NCI-H1092 (cell line): ENCODE measurements around the gene ASIC4.

Experiments used
- DNase-seq: peaks from one replicate; lab custom pipeline; 2025; lab: John Stamatoyannopoulos, UW

ASIC4 gene

GRCh38 chr2:219551441-219552381 lies 37.4 kb downstream of the ASIC4 start:
- DNase-seq: no peak

- DNase-seq: peak; percentile 65
Measured at GRCh38 chr2:219552382-219553167, 38.3 kb downstream of the ASIC4 start.

DNA sequence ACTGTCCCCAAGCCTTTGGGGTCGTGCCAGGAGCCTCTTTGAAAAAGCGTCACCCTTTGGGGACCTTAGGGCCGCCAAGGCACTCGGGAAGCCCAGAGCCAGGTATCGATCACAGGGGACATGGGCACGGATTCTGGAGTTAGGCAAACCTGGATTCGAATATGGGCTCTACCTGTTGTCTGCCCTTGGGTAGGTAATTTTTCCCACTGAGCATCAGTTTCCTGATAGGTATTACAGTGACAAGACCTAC lies 38.8 kb downstream of the ASIC4 start:
- no peak for DNase-seq

DNA sequence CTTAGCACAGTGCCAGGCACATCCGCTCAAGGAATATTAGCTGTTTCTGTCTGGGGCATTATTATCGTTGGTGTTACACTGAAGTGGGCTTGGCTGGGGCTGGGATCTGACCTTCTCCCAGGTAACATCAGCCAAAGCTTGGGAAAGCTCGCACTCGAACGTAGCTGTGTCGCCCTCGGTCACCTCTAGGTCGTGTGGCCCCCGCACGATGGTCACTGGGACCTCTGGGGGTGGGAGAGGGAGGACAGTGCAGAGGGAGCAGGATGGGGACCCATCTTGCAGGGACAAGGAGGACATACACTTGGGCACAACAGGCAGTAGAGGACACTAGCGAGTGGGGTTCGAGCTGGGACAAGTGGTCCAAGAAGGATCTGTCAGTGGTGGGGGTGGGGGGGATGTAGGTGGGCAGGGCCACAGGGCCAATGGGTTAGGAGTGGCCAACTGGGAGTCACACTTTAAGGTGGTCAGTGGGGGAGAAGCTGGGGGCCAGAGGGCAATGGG lies 39.2 kb downstream of the ASIC4 start:
- DNase-seq: no peak

GRCh38 chr2:219554350-219554749 lies 40.1 kb downstream of the ASIC4 start:
- DNase-seq: no peak

- DNase-seq: no peak
Measured at GRCh38 chr2:219555956-219556355, 41.7 kb downstream of the ASIC4 start.

GRCh38 chr2:219556413-219556812 lies 42.1 kb downstream of the ASIC4 start:
- DNase-seq: no peak

DNA sequence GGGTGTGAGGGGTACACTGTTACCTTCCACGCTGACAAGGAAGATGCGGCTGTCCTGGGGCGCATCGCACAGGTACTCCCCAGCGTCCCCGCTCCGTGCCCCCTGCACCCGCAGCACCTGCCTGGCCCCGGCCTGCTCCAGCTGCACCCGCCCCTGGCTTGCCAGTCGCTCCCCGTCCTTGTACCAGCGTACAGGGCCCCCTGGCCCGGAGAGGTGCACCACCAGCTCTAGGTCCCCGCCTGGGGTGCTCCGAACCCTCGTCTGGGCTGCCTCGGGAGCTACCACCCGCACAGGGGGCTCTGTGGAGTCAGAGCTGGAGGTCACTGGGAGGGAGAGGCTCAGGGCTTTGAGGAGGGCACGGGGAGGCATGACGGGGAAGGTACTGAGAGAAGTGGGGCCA lies 43.0 kb downstream of the ASIC4 start:
- no peak for DNase-seq

DNA sequence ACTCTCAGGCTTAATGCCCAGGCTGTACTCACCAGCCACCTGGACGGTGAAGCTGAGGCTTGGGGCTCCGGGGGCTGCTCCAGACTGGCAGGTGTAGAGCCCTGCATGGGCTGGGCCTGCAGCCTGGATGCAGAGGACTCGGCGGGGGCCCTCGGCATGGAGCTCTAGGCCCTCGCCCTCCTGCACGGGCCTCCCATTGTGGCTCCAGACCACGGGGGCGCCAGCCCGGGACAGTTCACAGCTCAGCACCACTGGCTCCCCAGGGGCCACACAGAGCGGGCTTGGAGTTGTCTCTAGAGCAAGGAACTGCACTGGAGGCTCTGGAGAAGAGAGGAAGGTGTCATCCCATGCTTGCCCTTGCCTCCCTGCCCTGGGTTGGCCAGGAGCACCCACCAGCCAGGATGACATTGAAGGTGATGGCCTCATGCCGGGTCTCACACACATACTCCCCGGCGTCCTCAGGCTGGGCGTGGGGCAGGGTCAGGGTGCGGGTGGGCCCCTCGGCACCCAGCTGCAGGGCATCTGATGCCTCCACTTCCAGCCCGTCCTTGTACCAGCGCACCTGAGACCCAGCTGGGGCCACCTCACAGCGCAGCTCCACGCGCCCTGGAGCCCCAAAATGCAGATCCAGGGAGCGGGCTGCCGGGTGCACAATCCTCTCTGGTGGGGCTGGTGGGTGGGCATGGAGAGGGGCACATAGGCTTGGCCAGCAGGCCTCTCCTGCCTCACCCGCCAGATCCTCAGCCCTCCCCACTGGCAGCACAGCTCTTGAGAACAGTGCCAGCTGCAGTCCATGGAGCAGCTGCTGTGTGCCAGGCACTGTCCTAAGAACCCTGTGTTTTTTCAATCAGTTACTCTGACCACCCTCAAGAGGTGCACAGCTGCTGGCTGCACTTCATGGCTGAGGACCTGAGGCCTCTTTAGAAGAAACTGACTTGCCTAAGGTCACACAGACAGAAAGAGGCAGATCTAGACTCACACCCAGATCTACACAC lies 43.8 kb downstream of the ASIC4 start:
- no peak for DNase-seq

GRCh38 chr2:219559156-219559915 lies 45.1 kb downstream of the ASIC4 start:
- no peak for DNase-seq

- no peak for DNase-seq
Measured at GRCh38 chr2:219560037-219560892, 46.0 kb downstream of the ASIC4 start.

DNA sequence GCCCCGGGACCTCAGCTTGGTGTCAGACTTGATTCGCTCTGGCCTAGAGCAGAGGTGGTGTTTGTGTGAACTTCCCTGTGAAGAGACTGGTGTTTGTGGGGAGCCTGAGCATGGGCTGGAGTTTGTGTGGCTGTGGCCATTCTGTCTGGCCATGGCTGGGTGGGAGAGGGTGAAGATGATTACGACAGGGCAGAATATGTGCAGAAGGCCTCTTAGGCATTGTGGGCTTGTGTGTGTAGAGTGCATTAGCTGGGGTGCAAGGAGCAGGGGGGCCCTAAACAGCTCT lies 46.6 kb downstream of the ASIC4 start:
- no peak for DNase-seq

GRCh38 chr2:219561179-219562048 lies 47.1 kb downstream of the ASIC4 start:
- DNase-seq: no peak

DNA sequence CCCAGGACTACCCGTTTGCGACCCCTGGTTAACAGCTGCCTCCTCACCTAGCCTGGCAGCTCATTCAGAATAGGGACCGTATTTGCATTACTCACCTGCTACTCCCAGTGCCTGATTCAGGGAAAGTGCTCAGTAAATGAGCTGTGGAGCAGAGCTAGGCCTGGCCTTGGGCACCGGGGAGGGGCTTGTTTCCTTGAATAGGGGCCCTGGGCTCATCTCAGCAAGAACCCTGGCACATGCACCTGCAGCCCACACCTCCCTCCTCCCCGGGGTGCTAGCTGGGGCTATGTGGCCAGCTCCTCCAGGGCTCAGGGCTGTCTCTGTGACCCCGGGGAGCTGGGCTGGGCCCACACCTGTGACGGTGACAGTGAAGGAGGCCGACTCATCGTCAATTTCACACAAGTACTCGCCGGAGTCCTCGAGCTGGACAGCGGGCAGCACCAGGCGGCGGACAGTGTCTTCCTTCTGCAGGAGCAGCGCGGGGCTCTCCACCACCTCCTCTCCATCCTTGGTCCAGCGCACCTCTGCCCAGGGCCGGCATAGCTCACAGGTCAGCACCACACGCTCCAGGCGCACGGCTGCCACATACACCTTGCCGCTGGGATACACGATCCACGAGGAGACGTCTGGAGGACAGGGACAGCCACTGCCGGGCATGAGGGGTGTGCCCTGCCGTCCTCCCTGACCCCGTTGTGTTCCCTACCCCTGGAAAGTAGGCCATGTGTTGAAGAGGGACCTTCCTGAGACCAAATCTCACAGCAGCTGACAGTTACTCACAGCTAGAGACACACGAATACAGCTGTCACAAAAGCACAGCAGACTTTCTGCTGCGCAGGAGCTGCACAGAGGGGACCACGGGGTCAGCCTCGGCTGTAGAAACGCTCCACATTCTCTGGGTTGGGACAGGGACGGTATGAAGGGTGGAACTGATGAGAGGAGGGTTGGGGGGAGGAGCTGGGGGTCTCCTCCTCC lies 48.1 kb downstream of the ASIC4 start:
- no peak for DNase-seq

DNA sequence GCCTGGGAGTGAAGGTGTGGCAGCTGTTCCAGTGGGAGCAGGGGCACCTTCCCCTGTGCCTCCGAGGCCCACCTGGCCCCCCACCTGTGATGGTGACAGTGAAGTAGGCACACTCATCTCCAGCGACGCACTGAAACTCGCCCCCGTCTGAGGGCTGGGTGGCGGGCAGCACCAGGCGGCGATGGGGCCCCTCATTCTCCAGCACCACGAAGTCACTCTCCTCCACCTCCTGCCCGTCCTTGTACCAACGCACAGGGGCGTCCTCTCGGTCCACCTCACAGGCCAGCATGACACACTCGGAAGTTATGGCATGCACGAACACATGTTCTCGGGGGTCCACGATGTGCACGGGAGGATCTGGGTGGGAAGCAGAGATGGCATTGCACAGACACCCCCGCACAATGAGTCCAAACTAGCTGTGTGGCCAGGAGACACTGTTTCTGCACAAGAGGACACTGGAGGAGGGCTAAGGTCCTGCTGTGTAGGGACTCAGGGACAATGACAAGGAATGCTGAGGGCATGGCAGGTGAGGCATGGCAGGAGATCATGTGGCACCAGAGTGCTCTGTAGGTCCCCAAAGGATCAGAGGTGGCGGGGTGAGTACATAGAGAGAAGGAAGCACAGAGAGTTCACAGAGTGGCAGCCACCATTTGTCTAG lies 49.1 kb downstream of the ASIC4 start:
- DNase-seq: no peak

- DNase-seq: no peak
Measured at GRCh38 chr2:219565130-219566080, 51.1 kb downstream of the ASIC4 start.

- no peak for DNase-seq
Measured at GRCh38 chr2:219566640-219567039, 52.4 kb downstream of the ASIC4 start.
